ENCODE data around the gene UBN1.

UBN1 gene

DNA sequence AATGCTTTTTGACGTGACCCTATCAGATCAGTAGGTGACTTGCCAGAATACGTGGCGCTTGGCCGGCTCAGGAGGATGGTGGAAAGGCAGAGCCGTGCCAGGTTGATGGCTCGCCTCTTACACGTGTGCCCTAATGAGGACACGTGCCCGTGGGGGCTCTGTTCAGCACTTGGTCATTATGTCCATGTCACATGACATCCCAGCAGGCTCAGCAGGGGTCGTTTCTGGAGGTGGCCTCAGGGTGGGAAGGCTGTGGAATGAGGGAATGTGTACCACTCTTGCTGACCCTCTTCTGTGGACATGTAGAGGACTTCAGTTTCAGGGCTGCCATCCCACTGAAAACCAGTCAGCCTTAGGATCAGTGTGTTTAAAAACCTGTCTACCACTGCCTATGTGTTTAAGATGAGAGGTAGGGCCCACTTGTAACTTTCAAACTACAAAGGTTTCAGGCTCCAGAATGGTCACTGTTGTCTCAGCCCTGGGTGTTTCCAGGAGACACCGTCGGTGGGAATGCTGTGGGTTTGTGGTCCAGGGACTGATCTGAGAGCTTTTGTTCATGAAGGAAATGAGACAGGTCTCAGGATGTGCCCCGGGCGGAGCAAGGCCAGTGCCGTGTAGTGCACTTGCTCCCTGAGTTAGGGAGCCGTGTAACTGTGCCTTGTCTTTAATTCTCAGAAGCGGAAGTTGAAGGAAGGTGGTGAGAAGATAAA, 12.1 kb downstream of the UBN1 start:
- no peak for DNase-seq (ENCODE audit: low read depth, low spot score)

DNA sequence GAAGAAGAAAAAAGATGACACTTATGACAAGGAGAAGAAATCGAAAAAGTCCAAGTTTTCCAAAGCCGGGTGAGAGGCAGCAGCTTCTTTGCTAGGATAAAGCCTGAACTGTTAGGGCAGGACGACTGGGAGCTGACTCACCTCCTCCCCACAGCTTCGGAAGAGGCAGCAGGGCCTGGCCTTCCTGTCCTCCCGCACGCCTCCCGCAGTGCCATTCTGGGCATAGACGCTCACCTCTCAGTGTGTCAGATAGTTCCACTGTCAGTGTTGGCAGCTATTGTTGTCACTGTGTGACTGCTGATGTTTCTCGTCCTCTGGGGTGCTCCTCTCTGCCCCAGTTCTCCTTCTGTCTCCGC, 12.6 kb downstream of the UBN1 start:
- no peak for DNase-seq (ENCODE audit: low read depth, low spot score)

- no peak for DNase-seq (ENCODE audit: low read depth, low spot score)
Observed at GRCh38 chr16:4860727-4861342, 13.6 kb downstream of the UBN1 start.

GRCh38 chr16:4862639-4863038, 15.4 kb downstream of the UBN1 start:
- no peak for DNase-seq (ENCODE audit: low read depth, low spot score)

- DNase-seq (ENCODE audit: low read depth, low spot score): no peak
Observed at GRCh38 chr16:4864728-4865127, 17.4 kb downstream of the UBN1 start.

- DNase-seq (ENCODE audit: low read depth, low spot score): no peak
Observed at GRCh38 chr16:4865231-4865860, 18.1 kb downstream of the UBN1 start.

DNA sequence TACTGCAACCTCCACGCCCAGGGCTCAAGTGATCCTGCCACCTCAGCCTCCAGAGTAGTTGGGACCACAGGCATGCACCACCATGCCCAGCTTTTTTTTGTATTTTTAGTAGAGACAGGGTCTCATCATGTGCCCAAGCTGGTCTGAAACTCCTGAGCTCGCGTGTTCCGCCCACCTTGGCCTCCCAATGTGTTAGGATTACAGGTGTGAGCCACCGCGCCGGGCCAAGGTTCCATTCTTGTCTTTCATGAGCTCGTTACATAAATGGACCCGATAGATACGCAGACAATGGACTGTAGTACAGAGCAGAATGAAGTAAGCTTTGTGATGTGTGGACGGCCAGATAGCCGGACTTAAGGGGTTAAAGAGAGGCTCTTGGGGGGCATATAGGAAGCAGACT, 19.3 kb downstream of the UBN1 start:
- DNase-seq (ENCODE audit: low read depth, low spot score): no peak

DNA sequence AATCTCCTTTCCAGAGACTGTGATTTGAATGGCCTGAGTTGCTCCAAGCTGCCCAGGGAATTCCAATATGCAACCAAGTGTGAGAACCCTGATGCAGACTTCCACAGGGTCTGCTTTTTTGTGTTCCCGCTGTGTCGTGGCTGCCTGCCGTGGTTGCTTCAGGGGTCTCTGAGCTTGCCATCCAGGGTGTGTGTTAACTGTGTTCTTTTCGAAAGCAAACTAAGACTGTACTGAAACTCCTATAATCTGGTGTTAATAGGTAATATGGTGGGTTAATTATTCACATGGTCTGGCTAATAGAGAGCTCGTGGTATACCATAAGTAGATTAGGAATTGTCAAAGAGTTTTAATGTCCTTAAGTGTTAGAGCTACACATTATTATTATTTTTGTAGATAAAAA, 20.7 kb downstream of the UBN1 start:
- DNase-seq (ENCODE audit: low read depth, low spot score): no peak

GRCh38 chr16:4868535-4868934, 21.3 kb downstream of the UBN1 start:
- DNase-seq (ENCODE audit: low read depth, low spot score): no peak

- no peak for DNase-seq (ENCODE audit: low read depth, low spot score)
Observed at GRCh38 chr16:4869147-4869805, 22.0 kb downstream of the UBN1 start.

GRCh38 chr16:4870138-4870671, 22.9 kb downstream of the UBN1 start:
- no peak for DNase-seq (ENCODE audit: low read depth, low spot score)

GRCh38 chr16:4871071-4871470, 23.8 kb downstream of the UBN1 start:
- no peak for DNase-seq (ENCODE audit: low read depth, low spot score)

GRCh38 chr16:4873091-4873490, 25.8 kb downstream of the UBN1 start:
- DNase-seq (ENCODE audit: low read depth, low spot score): no peak

GRCh38 chr16:4874666-4875065, 27.4 kb downstream of the UBN1 start:
- DNase-seq (ENCODE audit: low read depth, low spot score): no peak

DNA sequence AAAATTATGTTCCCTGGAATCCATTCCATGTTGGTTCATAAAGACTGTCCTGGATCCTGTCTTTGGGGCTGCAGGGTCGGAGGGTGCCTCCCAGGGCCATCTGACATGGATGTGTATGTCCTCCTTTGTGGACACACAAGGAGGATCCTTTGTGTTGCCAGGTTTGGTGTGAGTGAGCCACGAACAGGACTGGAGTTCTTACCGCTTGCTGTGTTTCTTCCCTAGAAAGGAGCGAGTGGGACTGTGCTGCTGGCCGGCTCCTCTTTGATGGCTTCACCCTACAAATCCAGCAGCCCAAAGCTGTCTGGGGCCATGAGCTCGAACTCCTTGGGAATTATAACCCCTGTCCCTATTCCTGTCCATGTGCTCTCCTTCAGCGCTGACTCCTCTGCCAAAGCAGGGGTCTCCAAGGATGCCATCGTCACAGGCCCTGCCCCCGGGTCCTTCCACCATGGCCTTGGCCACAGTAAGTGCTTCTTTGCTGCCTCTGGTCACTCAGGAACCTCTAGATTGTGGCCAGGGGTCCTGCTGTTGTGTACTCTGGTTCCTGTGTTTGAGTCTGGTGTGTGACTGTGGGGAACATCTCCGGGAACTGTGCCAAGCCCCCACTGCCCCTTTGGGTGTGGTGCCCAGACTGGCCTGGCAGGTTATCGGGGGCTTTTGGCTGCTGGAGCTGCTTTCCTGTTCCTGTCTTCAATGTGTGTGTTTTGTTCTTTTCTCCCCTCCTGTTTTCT, 29.5 kb downstream of the UBN1 start:
- DNase-seq (ENCODE audit: low read depth, low spot score): no peak

GRCh38 chr16:4877380-4877685, 30.1 kb downstream of the UBN1 start:
- DNase-seq (ENCODE audit: low read depth, low spot score): no peak

GRCh38 chr16:4879049-4879448, 31.8 kb downstream of the UBN1 start:
- DNase-seq (ENCODE audit: low read depth, low spot score): no peak

GRCh38 chr16:4880006-4880580, 32.8 kb downstream of the UBN1 start:
- no peak for DNase-seq (ENCODE audit: low read depth, low spot score)

DNA sequence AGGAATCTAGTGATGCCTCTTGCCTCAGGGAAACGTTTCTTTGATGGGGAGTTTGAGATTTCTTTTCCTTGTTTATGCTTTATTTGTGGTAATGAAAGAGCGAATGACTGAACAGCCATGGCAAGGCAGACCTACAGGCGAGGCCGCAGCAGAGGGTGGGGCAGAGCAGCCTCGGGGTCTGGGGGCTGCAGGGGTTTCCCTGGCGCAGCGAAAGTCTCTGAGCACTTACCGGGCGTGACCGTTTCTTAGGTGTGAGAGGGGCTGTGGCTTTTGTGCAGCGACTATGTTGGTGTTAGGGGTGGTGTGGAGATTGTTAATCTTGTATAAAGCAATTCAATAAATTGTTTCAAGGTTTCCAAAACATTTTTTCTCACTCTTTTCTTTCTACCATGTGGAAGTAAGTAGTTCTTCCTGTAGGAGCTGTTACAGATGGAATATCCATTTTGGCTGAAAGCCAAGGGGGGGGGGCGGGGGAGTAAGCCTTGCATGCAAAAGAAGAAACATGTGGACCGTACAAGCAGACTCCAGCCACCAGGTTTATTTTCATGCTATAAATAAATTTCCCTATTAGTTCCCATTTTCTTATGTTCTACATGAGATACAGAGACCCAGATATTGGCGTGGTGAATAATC, 34.8 kb downstream of the UBN1 start:
- DNase-seq (ENCODE audit: low read depth, low spot score): no peak

- DNase-seq (ENCODE audit: low read depth, low spot score): no peak
Observed at GRCh38 chr16:4882633-4883285, 35.5 kb downstream of the UBN1 start.

DNA sequence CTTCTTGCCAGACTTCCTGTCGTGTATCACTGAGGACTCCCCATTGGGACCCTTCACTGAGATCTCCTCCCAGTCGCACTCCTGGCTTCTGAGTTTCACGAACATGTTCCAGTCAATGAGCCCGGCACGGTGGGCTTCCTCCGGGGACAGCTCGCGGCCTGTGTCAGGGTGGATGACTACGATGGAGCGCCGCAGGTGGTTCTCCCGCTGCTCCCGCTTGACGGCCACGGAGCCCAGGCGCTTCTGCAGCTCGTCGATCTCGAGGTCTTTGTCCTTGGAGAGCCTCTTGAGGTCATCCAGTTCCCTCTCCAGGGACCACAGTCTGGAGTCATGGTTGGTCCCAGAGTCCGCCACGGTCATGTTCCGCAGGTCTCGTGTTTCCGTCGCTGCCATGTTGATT, 36.2 kb downstream of the UBN1 start:
- no peak for DNase-seq (ENCODE audit: low read depth, low spot score)
